Stimulated activated naive CD8-positive, alpha-beta T cell treated with anti-CD3 and anti-CD28 coated beads, Interleukin-15, Interleukin-2, amounts not matched to agents 100 U/mL and 50 U/mL, for 24 hours (primary cell): Measurements from ENCODE around the gene ABCC3.
A peak's percentile ranks its signal among the peaks of the same experiment; 100 is the strongest.

Experiments
- ATAC-seq: fragments of 150-1000 bp; cut with Tn5 transposase; one replicate; pipeline ENCODE4 v1.10.0; 2021
- DNase-seq: peaks from one replicate; pipeline ENCODE4 v3.0.0; 2021

Gene ABCC3, protein sequence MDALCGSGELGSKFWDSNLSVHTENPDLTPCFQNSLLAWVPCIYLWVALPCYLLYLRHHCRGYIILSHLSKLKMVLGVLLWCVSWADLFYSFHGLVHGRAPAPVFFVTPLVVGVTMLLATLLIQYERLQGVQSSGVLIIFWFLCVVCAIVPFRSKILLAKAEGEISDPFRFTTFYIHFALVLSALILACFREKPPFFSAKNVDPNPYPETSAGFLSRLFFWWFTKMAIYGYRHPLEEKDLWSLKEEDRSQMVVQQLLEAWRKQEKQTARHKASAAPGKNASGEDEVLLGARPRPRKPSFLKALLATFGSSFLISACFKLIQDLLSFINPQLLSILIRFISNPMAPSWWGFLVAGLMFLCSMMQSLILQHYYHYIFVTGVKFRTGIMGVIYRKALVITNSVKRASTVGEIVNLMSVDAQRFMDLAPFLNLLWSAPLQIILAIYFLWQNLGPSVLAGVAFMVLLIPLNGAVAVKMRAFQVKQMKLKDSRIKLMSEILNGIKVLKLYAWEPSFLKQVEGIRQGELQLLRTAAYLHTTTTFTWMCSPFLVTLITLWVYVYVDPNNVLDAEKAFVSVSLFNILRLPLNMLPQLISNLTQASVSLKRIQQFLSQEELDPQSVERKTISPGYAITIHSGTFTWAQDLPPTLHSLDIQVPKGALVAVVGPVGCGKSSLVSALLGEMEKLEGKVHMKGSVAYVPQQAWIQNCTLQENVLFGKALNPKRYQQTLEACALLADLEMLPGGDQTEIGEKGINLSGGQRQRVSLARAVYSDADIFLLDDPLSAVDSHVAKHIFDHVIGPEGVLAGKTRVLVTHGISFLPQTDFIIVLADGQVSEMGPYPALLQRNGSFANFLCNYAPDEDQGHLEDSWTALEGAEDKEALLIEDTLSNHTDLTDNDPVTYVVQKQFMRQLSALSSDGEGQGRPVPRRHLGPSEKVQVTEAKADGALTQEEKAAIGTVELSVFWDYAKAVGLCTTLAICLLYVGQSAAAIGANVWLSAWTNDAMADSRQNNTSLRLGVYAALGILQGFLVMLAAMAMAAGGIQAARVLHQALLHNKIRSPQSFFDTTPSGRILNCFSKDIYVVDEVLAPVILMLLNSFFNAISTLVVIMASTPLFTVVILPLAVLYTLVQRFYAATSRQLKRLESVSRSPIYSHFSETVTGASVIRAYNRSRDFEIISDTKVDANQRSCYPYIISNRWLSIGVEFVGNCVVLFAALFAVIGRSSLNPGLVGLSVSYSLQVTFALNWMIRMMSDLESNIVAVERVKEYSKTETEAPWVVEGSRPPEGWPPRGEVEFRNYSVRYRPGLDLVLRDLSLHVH (N-terminal part only)

GRCh38 chr17:50634224-50634914 lies at the start of gene ABCC3:
Gene ABCC3, plus strand, starts transcription at chr17:50634881. Its CDS starts 56 bp downstream, at chr17:50634937.
- no peak for DNase-seq
- ATAC-seq: peak; percentile 2

- DNase-seq (no peak), ATAC-seq (no peak)
Measured at GRCh38 chr17:50585346-50585745, 49.3 kb upstream of the ABCC3 start.

DNA sequence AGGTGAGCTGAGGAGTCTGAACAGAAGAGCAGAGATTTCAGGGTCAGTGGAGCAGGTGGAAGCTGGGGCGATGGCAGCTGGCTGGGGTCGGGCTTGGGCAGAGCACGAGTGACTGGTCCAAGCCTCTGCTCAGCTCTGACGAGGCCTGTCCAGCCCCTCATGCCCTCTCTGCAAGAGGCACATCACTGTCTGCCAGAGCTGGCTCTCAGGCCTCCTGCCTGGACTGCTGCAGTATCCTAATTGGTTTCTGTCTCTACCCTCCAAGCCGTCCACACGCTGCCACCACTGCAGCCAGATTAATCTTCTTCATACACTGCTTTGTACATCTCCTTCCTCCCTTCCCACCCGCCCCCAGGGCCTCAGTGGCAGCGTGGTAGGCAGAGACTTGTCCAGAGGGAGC lies 48.8 kb upstream of the ABCC3 start:
- ATAC-seq (no peak), DNase-seq (no peak)

GRCh38 chr17:50586421-50587247 lies 48.0 kb upstream of the ABCC3 start:
- no peak for ATAC-seq

DNA sequence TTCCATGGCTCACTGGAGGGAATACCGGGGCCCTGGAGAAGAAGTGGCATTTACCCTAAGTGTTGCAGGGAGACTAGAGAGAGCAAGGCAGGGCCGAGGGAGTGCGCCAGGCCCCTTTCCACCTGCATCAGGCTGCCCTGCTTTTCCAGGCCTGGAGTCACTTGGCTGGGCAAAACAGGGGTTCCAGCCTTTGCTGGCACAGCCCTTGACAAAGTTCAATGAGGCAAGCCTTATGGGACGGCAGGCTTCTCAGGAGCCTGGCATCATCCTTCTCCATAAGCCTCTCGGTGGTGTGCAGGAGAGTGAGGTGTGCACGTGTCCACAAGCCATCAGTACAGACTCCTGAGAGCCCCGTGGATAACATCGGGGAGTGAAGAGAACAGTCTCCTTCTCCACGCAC lies 47.1 kb upstream of the ABCC3 start:
- ATAC-seq: no peak
- no peak for DNase-seq

More at GRCh38 chr17:50586421-50587247, 48.0 kb upstream of the ABCC3 start:
- no peak for DNase-seq

DNA sequence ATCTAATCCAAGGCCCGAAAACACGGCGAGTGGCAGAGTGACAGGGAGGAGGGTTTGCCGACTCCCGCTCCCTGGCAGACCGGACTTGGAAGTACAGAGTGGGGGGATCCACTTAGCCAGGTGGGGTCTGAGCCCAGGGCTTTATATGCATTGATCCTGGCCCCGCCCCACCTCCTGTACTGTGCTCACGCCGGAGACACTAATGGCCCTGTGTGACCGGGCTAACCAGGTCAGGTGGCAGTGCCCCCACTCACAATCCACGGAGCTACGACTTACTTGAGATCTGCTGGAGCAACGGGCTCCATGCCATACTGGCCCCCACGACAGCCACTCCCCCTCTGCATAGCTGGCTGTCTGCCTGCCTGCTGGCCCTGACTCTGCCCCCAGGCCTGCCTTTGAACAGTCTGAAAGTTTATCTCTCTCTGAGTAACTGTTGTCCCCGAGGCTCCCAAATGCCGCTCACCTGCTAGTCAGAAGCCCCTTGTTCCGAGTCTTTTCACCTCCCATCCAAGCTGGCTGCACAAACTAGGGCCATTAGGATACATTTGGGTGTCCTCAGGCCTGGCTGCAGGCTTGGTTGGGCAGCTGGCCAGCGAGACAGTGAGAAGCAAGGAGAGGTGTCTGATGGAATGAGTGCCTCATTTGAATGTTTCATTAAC lies 46.2 kb upstream of the ABCC3 start:
- ATAC-seq (no peak), DNase-seq (no peak)

- ATAC-seq (no peak), DNase-seq (no peak)
Measured at GRCh38 chr17:50589095-50589705, 45.5 kb upstream of the ABCC3 start.

- no peak for ATAC-seq
- DNase-seq: no peak
Measured at GRCh38 chr17:50590946-50591737, 43.5 kb upstream of the ABCC3 start.

GRCh38 chr17:50593321-50593720 lies 41.4 kb upstream of the ABCC3 start:
- ATAC-seq: no peak
- no peak for DNase-seq

- ATAC-seq: no peak
Measured at GRCh38 chr17:50594128-50594823, 40.4 kb upstream of the ABCC3 start.

GRCh38 chr17:50594892-50595291 lies 39.8 kb upstream of the ABCC3 start:
- DNase-seq: no peak
- ATAC-seq: no peak

More at GRCh38 chr17:50594128-50594823, 40.4 kb upstream of the ABCC3 start:
- no peak for DNase-seq

DNA sequence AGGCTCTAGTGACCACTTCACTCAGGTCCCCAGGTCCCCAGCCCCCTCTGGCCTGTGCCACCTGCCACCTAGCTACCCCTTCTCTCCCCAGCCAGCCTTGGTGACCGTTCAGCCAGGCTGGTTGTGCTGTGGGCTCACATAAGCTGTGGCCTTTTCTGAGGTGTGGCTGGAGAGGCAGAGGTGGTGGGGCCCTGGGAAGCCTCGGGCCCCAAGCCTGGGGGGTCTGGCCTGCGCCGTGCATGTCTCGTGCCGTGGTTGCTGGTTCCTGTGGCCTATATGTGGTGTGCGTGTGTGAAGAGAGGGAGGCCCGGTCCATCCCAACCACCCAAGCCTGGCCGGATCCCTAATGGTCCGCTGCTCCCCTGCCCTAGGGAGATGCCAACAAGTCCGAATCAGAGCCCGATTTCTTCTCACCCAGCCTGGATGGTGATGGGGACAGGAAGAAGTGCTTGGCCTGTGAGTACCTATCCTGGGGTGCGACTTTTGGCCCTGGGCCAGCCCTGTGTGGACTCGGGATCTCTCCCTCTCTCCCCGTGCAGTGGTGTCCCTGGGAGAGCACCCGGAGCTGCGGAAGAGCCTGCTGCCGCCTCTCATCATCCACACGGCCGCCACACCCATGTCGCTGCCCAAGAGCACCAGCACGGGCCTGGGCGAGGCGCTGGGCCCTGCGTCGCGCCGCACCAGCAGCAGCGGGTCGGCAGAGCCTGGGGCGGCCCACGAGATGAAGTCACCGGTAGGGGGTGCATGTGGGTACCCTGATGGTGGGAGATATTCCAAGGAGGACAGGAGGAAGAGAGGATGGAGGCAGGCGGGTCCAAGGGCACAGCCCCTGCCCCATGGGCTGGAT lies 38.3 kb upstream of the ABCC3 start:
- DNase-seq (no peak), ATAC-seq (no peak)

DNA sequence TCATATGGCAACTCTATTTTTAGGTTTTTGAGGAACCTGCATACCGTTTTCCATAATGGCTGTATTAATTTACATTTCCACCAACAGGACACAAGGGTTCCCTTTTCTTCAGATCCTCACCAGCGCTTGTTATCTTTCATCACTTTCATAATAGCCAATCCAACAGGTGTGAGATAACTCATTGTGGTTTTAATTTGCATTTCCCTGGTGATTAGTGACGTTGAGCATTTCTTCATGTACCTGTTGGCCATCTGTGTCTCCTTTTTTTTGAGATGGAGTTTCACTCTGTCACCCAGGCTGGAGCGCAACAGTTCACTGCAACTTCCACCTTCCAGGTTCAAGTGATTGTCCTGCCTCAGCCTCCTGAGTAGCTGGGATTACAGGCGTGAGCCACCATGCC lies 36.2 kb upstream of the ABCC3 start:
- no peak for DNase-seq

DNA sequence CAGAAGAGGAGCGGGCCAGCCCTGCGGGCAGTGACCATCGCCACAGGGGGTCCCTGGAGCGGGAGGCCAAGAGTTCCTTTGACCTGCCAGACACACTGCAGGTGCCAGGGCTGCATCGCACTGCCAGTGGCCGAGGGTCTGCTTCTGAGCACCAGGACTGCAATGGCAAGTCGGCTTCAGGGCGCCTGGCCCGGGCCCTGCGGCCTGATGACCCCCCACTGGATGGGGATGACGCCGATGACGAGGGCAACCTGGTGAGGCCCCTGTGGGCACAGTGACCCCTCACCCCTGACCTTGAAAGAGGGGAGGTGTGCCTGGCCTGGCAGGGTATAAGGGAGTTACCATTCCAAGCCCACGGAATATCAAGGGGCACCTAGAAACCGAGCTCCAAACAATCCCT lies 35.1 kb upstream of the ABCC3 start:
- no peak for DNase-seq
- no peak for ATAC-seq

More for the DNA sequence above, 36.2 kb upstream of the ABCC3 start:
- no peak for ATAC-seq

DNA sequence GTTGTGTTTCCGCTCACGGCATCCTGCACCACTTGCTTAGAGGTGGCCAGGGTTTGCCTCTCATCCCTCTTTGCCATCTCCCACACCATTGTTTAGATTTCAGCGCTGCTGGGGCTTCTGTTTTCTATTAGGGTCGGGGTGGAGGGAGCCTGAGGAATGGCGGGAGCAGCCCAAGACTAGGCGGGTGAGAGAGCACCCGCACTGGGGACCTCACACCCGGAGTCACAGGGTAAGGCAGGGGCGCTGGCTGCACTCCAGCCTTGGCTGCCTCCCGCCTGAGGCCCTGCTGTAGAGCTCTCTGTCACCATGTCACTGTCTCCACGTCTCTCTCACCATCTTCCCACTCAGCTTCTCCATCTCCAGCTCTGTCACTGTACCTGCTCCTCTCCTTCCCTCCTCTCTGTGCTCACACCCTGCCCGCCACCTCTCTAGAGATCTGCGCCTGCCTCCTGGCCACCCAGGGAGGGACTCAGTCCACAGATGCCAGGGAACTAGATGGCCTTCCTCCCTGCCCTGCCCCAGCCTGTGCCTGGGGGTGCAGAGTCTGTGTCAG lies 32.8 kb upstream of the ABCC3 start:
- DNase-seq (no peak), ATAC-seq (no peak)

- DNase-seq (no peak), ATAC-seq (no peak)
Measured at GRCh38 chr17:50602836-50603235, 31.8 kb upstream of the ABCC3 start.

DNA sequence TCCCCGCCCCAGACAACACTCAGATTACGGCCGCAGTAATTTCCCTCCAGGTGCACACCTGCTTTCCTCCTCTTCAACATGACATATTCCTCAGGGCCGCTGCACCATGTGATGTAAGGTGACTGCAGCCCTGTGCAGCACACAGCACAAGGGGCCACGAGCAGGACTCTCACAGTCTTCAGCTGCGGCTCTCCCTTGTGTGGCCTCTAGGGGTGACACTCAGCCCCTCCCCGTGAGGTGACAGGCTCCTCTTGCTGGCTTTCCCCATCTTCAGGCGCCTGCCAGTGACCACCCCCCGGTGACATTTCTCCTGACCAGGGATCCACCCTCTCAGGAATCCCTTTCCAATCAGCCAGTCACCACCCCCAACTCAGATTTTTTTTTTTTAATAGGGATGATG lies 31.3 kb upstream of the ABCC3 start:
- ATAC-seq: no peak

More for the DNA sequence above, 31.3 kb upstream of the ABCC3 start:
- DNase-seq: no peak
